ENCODE results near the gene WIPF2. TPM values are rescaled to one million over a fixed set of nuclear protein-coding genes. Genes with fewer than 3 reads are reported as not detected.

WIPF2 gene
- total and polyA plus RNA-seq, 2 of the 8 experiments (the other 6 are each of a cell fraction or from before 2014, with no cell fraction given), result 6.9 to 25.3 TPM

- TF ChIP-seq CHD7 (IDR thresholded peaks at IDR 0.05; ENCODE audit: insufficient replicate concordance, low read length) (no peak), CREB1 (IDR thresholded peaks at IDR 0.05) (peak; percentile 85), POLR2AphosphoS5 (IDR thresholded peaks at IDR 0.05; ENCODE audit: low read depth, low read length) (peak; percentile 95), SP2 (IDR thresholded peaks at IDR 0.05; ENCODE audit: low read length) (peak; percentile 11; the same call in 1 of the 2 replicates), CHD2 (IDR thresholded peaks at IDR 0.05; ENCODE audit: low read length) (peak; percentile 27; the same call in 1 of the 2 replicates), BCL11A (IDR thresholded peaks at IDR 0.05; ENCODE audit: low read depth in 2 of 2, low read length in 2 of 2) (no peak), KDM1A (IDR thresholded peaks at IDR 0.05; ENCODE audit: borderline replicate concordance, low read length) (no peak), TCF12 (IDR thresholded peaks at IDR 0.05; ENCODE audit: low read depth, low read length) (no peak), MAFK (IDR thresholded peaks at IDR 0.05; ENCODE audit: low read depth, low read length) (no peak), CBX8 (IDR thresholded peaks at IDR 0.05; ENCODE audit: borderline replicate concordance, low read depth, low read length) (no peak)
- TF ChIP-seq, protein P1, sequence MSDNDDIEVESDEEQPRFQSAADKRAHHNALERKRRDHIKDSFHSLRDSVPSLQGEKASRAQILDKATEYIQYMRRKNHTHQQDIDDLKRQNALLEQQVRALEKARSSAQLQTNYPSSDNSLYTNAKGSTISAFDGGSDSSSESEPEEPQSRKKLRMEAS (IDR thresholded peaks at IDR 0.05), result peak; percentile 56
These were observed 68.6 kb downstream of the WIPF2 start, which contains the start of gene CDC6 (continued) for GRCh38 chr17:40287494-40288369.
